ENCODE results near the gene CCDC39.

DNA sequence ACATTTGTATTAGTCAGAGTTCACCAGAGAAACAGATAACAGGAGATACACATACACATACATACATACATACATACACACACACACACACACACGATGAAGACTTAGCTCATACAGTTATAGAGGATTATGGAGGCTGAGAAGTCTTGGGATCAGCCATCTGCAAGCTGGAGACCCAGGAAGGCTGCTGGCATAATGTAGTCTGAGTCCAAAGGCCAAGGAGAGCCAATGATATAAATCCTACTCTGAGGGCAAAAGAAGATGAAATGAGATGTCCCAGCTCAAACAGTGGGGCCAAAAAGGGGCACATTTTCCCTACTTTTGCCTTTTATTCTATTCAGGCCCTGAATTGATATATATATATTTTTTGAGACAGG is 83.7 kb downstream of the CCDC39 start:
- TF ChIP-seq CTCF (IDR thresholded peaks at IDR 0.05) (no peak), POLR2A (IDR thresholded peaks at IDR 0.05) (no peak)

All from adrenal gland (tissue), 5 donors.